ENCODE measurements around the gene PADI6.

PADI6 gene

GRCh38 chr1:17358557-17358956 lies 13.4 kb upstream of the PADI6 start:
- DNase-seq (ENCODE audit: low spot score), result no peak

- DNase-seq (ENCODE audit: low spot score), result no peak
These were observed 13.0 kb upstream of the PADI6 start for GRCh38 chr1:17359031-17359430.

DNA sequence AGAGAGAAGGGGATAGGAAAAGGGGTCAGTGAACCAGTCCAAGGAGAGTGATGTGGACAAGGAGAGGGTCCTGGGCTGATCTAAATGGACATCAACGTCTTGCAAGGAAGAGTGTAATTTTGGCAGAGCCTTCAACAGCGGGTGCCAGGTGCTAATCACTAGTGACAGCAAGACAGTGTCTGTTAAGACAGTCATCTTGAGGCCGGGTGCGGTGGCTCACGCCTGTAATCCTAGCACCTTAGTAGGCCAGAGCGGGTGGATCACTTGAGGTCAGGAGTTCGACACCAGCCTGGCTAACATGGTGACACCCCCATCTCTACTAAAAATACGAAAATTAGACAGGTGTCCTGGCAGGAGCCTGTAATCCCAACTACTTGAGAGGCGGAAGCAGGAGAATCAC lies 12.2 kb upstream of the PADI6 start:
- no peak for DNase-seq (ENCODE audit: low spot score)

DNA sequence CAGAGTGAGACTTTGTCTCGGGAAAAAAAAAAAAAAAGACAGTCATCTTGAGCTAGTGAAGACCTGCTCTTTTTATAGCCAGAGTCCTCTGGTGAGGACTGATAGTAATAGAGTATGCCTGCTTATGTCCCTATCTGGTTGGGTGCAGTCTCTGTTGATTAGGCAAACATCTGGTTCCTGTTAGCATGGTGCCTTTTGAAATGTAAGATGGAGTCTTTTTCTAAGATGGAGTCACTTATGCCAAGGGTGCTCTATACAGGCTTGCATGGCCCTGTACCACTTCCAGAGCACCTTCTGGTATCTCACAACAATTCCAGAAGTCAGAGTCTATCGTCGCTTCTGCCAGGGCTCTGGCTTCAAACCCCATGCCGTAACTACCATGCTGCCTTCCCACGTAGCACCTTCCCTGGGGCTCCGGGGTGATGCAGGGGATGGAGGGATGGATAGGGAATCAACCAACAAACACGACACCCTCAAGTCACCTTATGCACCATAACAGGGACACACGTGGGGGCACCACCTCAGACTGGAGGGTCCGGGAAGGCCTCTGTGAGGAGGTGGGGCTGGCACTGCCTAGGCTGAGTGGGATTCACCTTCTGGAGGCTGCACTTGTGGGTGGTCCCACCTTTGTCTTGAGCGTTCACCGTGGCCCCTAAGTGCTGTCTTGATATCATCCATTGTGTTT lies 11.6 kb upstream of the PADI6 start:
- no peak for DNase-seq (ENCODE audit: low spot score)

DNA sequence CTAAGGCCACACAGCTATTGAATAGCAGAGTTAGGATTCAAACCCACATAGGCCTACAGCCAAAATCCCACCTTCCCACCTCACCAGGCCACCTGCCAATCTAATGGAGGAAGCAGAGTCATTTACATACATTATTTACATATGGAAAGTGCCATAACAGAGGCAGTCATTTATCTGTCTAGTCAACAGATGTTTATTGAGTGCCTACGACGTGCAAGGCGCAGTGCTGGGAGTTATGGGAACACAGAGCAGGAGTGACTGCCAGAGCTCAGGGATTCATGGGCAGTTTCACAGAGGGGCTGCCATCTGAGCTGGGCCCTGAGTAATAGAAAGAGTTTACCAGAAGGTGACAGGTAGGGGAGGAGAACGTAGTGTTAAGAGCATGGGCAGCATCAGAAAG lies 10.3 kb upstream of the PADI6 start:
- DNase-seq (ENCODE audit: low spot score), result no peak

DNA sequence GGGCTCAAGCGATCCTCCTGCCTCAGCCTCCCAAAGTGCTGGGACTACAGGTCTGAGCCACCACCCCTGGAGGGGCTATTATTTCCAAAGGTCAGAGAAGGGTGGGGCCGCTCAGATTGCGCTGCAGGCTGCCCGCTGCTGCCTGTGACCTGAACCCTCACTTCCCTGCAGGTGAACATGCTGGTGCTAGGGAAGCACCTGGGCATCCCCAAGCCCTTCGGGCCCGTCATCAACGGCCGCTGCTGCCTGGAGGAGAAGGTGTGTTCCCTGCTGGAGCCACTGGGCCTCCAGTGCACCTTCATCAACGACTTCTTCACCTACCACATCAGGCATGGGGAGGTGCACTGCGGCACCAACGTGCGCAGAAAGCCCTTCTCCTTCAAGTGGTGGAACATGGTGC lies 8.6 kb upstream of the PADI6 start:
- no peak for DNase-seq (ENCODE audit: low spot score)

GRCh38 chr1:17363771-17364170 lies 8.2 kb upstream of the PADI6 start:
- DNase-seq (ENCODE audit: low spot score), result no peak

DNA sequence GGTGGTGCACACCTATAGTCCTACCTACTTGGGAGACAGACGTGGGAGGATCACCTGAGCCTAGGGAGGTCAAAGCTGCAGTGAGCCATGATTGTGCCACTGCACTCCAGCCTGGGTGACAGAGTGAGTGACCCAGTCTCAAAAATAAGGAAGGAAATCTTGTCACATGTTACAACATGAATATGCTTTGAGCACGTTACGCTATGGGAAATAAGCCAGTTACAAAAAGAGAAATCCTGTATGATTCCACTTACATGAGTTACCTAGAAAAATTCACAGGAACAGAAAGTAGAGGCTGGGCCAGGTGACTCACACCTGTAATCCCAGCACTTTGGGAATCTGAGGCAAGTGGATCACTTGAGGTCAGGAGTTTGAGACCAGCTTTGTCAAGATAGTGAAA lies 6.7 kb upstream of the PADI6 start:
- DNase-seq (ENCODE audit: low spot score), result no peak

DNA sequence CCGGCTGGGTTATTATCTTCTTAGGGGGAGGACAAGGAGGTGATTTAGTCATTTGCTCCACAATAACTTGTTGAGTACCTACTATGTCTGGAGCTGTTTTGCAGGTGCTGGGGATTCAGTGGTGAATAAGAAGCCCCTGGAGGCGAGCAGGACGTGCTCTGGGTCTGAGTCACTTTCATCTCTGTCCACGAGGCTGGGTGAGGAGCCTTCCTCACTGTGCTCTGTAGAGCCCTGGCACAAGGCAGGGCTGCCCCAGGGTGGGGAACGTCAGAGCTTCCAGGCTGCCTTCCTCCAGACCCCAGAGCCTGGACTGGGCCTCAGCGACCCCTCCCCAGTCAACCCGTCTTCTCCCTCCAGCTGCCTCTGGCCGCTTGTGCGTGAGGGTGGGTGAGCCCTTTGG lies 2.5 kb upstream of the PADI6 start:
- DNase-seq (ENCODE audit: low spot score), result no peak

DNA sequence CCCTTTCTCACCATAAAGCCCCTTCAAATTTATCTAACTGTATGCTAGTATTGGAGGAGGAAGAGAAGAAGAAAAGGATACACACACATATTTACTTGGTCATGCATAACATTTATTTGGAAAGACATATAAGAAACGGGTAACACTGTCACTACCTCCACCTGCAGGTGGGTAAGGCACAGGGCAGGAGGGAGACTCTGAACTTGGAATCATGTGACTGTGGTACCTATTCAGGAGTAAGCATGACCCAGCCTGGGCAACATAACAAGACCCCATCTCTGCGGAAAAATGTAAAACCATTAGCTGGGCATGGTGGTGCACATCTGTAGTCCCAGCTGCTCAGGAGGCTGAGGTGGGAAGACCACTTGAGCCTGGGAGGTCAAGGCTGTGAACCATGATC lies 1.4 kb upstream of the PADI6 start:
- no peak for DNase-seq (ENCODE audit: low spot score)

DNA sequence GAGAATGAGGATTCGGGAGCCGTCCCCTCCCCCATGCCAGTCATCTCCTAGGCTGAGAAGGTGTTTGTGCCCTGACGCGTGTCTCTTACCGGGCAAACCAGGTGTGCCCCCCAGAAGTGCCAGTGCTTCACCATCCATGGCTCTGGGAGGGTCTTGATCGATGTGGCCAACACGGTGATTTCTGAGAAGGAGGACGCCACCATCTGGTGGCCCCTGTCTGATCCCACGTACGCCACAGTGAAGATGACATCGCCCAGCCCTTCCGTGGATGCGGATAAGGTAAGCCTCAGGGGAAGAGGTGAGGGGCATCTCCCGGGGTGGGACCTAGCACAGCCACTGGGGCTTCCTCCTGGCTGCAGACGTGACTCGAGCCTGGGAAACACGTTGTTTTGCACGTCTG lies 959 bp downstream of the PADI6 start:
- DNase-seq (ENCODE audit: low spot score), result no peak

GRCh38 chr1:17375651-17376050 lies 3.7 kb downstream of the PADI6 start:
- no peak for DNase-seq (ENCODE audit: low spot score)

- no peak for DNase-seq (ENCODE audit: low spot score)
These were observed 5.4 kb downstream of the PADI6 start for GRCh38 chr1:17377325-17377953.

- DNase-seq (ENCODE audit: low spot score), result no peak
These were observed 9.2 kb downstream of the PADI6 start for GRCh38 chr1:17381161-17381560.

DNA sequence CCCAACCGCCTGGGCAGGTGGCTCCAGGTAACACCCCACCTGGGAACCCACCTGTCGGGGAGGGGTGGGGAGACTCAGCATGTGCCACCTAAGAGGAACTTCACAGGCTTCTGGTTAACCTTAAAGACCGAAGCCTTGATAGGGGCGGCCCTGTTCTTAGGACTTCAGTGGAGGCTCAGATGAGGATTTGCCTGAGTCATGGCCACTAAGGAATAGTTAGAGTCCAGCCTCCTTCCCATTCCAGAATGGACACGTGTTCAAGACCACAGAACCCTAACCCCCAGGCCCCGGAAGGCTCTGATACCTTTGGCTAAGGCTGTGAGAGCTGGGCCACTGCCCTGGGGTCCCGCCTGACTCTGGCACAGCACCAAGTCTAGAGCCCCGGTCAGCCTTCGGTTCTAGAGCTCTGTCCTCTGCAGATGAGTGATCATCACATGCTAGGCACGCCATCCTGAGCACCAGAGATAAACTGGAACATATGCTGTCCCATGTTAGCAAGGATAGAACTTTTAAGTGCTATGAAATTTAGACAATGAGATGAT lies 20.3 kb downstream of the PADI6 start:
- DNase-seq (ENCODE audit: low spot score), result no peak

DNA sequence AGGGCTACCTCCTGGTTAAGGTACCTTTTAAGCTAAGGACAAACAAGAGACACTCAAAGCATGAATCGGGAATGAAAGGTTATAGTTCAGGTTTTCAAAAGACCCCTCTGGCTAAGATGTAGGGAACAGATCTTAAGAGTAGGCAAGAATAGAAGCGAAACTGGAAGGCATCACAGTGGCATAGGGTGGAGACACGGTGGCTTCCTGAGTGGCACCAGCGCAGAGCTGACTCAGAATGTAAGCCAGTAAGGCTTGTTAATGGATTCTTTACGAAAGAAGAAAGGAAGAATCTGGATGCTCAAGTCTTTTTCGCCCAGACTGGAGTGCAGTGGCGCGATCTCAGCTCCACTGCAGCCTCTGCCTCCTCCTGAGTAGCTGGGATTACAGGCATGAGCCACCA lies 21.2 kb downstream of the PADI6 start:
- DNase-seq (ENCODE audit: low spot score), result no peak

- DNase-seq (ENCODE audit: low spot score), result peak; percentile 43
These were observed 26.1 kb downstream of the PADI6 start for GRCh38 chr1:17397910-17398695.

- no peak for DNase-seq (ENCODE audit: low spot score)
These were observed 28.8 kb downstream of the PADI6 start for GRCh38 chr1:17400725-17401341.

GRCh38 chr1:17401841-17402240 lies 29.8 kb downstream of the PADI6 start:
- no peak for DNase-seq (ENCODE audit: low spot score)

- DNase-seq (ENCODE audit: low spot score), result no peak
These were observed 31.1 kb downstream of the PADI6 start for GRCh38 chr1:17403081-17403480.

DNA sequence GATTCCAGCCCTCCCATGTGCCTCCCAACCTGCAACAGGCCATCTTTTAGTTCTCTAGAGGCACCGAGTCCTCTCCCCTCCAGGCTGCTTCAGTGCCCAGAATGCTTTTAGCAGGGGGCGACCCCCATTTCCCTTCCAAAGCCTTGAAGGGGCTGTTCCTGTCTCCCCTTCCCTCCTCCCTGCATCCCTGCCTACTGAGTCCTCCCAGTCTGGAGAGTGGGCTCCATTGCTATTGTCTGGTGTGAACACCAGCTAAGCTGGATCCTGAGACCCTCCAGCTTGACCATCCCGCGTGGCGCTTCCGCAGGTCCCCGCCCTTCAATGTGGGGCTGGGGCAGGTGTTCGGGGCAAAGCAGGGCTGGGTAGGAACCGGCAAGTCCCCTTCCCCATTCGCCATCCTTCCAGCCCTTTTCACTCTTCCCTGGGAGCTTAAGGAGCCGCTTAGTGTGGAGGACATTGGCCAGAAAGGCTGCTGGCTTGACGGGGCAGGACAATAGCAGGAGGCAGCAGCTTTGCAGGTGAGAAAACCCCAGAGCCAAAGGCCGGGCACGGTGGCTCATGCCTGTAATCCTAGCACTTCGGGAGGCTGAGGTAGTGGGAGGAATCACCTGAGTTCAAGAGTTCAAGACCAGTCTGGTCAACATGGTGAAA lies 32.2 kb downstream of the PADI6 start:
- DNase-seq (ENCODE audit: low spot score), result no peak

DNA sequence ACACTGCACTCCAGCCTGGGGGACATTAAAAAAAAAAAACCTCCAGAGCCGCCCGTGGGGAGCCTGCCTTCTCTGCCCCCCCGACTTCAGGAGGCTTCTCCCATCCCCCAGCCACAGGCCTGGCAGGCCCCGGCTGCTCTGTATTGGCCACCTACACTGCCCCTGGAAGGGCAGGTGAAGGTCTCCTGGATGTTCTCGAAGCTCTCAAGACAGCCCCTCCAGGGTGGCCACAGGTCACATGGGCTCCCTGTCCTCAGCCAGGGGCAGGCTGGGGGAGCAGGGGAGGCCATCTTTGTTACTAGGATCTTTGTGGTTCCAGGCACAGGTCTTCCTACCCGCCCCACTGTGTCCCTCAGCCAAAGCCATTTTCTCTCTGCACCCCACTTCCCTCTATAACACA lies 32.8 kb downstream of the PADI6 start:
- DNase-seq (ENCODE audit: low spot score), result no peak
